Measurements from ENCODE around the gene STAT3. TPM values are rescaled to one million over a fixed set of nuclear protein-coding genes. Genes with fewer than 3 reads are reported as not detected.

The STAT3 gene
- total and polyA plus RNA-seq, 4 donors = 34.1 to 297 (median 178) TPM

- Histone ChIP-seq H3K4me3 (ENCODE audit: low read length in 2 of 2) (peak within 1 kb of the TSS; percentile 81 to 86), H3K4me1 (ENCODE audit: control insufficient read depth in 1 of 2, insufficient read depth in 2 of 2, low read length in 2 of 2) (no peaks in the 10 kb centered on the region), H3K36me3 (ENCODE audit: control insufficient read depth in 1 of 2, insufficient read depth in 2 of 2, low read length in 1 of 2) (no peaks in the 10 kb centered on the region), H3K27ac (ENCODE audit: low read depth in 1 of 2, low read length in 2 of 2) (peak within 1 kb of the TSS; percentile 71 to 74), H3K9me3 (ENCODE audit: control insufficient read depth, low read length) (no peaks in the 10 kb centered on the region), H3K27me3 (ENCODE audit: control insufficient read depth in 1 of 2, insufficient read depth in 2 of 2, low read length in 1 of 2) (no peaks in the 10 kb centered on the region)
- intact Hi-C loops (cut with DNase I) = no loop called here
- ATAC-seq (ENCODE audit: low FRiP score) = peak; percentile 89
- 2 to 3% methylated on average over 84 to 88 of the region's 88 CpGs for WGBS, 2 donors
- DNase-seq = peak; percentile 96
Measured at GRCh38 chr17:42287977-42288802, 100.1 kb downstream of the STAT3 start, which contains the start of gene STAT5A. TSS of gene STAT5A (plus strand) at chr17:42288498. CDS start at chr17:42289412, 914 bp downstream.

GRCh38 chr17:42287305-42287976 lies 100.8 kb downstream of the STAT3 start:
- no peaks in the 10 kb centered on the region for H3K36me3 ChIP-seq (ENCODE audit: control insufficient read depth in 1 of 2, insufficient read depth in 2 of 2, low read length in 1 of 2)
- WGBS, 2 donors = 1 to 2% methylated on average over 14 of the region's 14 CpGs
- DNase-seq = peak; percentile 86 to 88
- H3K9me3 ChIP-seq (ENCODE audit: control insufficient read depth, low read length) = no peaks in the 10 kb centered on the region
- peak overlapping the region; percentile 81 to 86 for H3K4me3 ChIP-seq (ENCODE audit: low read length in 2 of 2)
- ATAC-seq (ENCODE audit: low FRiP score) = peak; percentile 81
- no peaks in the 10 kb centered on the region for H3K4me1 ChIP-seq (ENCODE audit: control insufficient read depth in 1 of 2, insufficient read depth in 2 of 2, low read length in 2 of 2)
- no peaks in the 10 kb centered on the region for H3K27me3 ChIP-seq (ENCODE audit: control insufficient read depth in 1 of 2, insufficient read depth in 2 of 2, low read length in 1 of 2)
- intact Hi-C loops (cut with DNase I) = no loop called here
- H3K27ac ChIP-seq (ENCODE audit: low read depth in 1 of 2, low read length in 2 of 2) = peak overlapping the region; percentile 32 to 71

GRCh38 chr17:42286411-42287221 lies 101.6 kb downstream of the STAT3 start:
- peak; percentile 65 to 76 for DNase-seq
- Histone ChIP-seq H3K9me3 (ENCODE audit: control insufficient read depth, low read length) (no peaks in the 10 kb centered on the region), H3K4me1 (ENCODE audit: control insufficient read depth in 1 of 2, insufficient read depth in 2 of 2, low read length in 2 of 2) (no peaks in the 10 kb centered on the region), H3K4me3 (ENCODE audit: low read length in 2 of 2) (no peak overlapping the region), H3K36me3 (ENCODE audit: control insufficient read depth in 1 of 2, insufficient read depth in 2 of 2, low read length in 1 of 2) (no peaks in the 10 kb centered on the region), H3K27me3 (ENCODE audit: control insufficient read depth in 1 of 2, insufficient read depth in 2 of 2, low read length in 1 of 2) (no peaks in the 10 kb centered on the region), H3K27ac (ENCODE audit: low read depth in 1 of 2, low read length in 2 of 2) (peak overlapping the region in 1 of 2 donors; percentile 45)
- ATAC-seq (ENCODE audit: low FRiP score) = no peak
- intact Hi-C loops (cut with DNase I) = no loop called here
- 29 to 36% methylated on average over 5 of the region's 5 CpGs for WGBS, 2 donors

- DNase-seq (peak; percentile 20 to 28), ATAC-seq (ENCODE audit: low FRiP score) (no peak)
- no peaks in the 10 kb centered on the region for H3K27me3 ChIP-seq (ENCODE audit: control insufficient read depth in 1 of 2, insufficient read depth in 2 of 2, low read length in 1 of 2)
- no peak overlapping the region for H3K27ac ChIP-seq (ENCODE audit: low read depth in 1 of 2, low read length in 2 of 2)
- H3K4me1 ChIP-seq (ENCODE audit: control insufficient read depth in 1 of 2, insufficient read depth in 2 of 2, low read length in 2 of 2) = no peaks in the 10 kb centered on the region
- no peak overlapping the region for H3K4me3 ChIP-seq (ENCODE audit: low read length in 2 of 2)
- no peaks in the 10 kb centered on the region for H3K9me3 ChIP-seq (ENCODE audit: control insufficient read depth, low read length)
- 92 to 93% methylated on average over 11 of the region's 11 CpGs for WGBS, 2 donors
- intact Hi-C loops (cut with DNase I) = no loop called here
- H3K36me3 ChIP-seq (ENCODE audit: control insufficient read depth in 1 of 2, insufficient read depth in 2 of 2, low read length in 1 of 2) = no peaks in the 10 kb centered on the region
Measured at GRCh38 chr17:42285346-42286050, 102.7 kb downstream of the STAT3 start.

- Histone ChIP-seq H3K4me3 (ENCODE audit: low read length in 2 of 2) (no peak overlapping the region), H3K9me3 (ENCODE audit: control insufficient read depth, low read length) (no peaks in the 10 kb centered on the region), H3K4me1 (ENCODE audit: control insufficient read depth in 1 of 2, insufficient read depth in 2 of 2, low read length in 2 of 2) (no peaks in the 10 kb centered on the region), H3K36me3 (ENCODE audit: control insufficient read depth in 1 of 2, insufficient read depth in 2 of 2, low read length in 1 of 2) (no peaks in the 10 kb centered on the region), H3K27me3 (ENCODE audit: control insufficient read depth in 1 of 2, insufficient read depth in 2 of 2, low read length in 1 of 2) (no peaks in the 10 kb centered on the region), H3K27ac (ENCODE audit: low read depth in 1 of 2, low read length in 2 of 2) (no peak overlapping the region)
- WGBS, 2 donors = 95 to 96% methylated on average over 7 of the region's 7 CpGs
- no peak for ATAC-seq (ENCODE audit: low FRiP score)
- intact Hi-C loops (cut with DNase I) = no loop called here
- DNase-seq = peak; percentile 29 to 69
Measured at GRCh38 chr17:42284566-42284965, 103.7 kb downstream of the STAT3 start.

GRCh38 chr17:42284024-42284369 lies 104.2 kb downstream of the STAT3 start:
- DNase-seq = peak; percentile 13 to 19
- WGBS, 2 donors = 86 to 90% methylated on average over 5 of the region's 5 CpGs
- H3K4me1 ChIP-seq (ENCODE audit: control insufficient read depth in 1 of 2, insufficient read depth in 2 of 2, low read length in 2 of 2) = no peaks in the 10 kb centered on the region
- H3K9me3 ChIP-seq (ENCODE audit: control insufficient read depth, low read length) = no peaks in the 10 kb centered on the region
- no peak overlapping the region for H3K27ac ChIP-seq (ENCODE audit: low read depth in 1 of 2, low read length in 2 of 2)
- no peak for ATAC-seq (ENCODE audit: low FRiP score)
- H3K4me3 ChIP-seq (ENCODE audit: low read length in 2 of 2) = no peak overlapping the region
- intact Hi-C loops (cut with DNase I) = no loop called here
- H3K36me3 ChIP-seq (ENCODE audit: control insufficient read depth in 1 of 2, insufficient read depth in 2 of 2, low read length in 1 of 2) = no peaks in the 10 kb centered on the region
- no peaks in the 10 kb centered on the region for H3K27me3 ChIP-seq (ENCODE audit: control insufficient read depth in 1 of 2, insufficient read depth in 2 of 2, low read length in 1 of 2)

GRCh38 chr17:42283241-42284023 lies 104.8 kb downstream of the STAT3 start:
- Histone ChIP-seq H3K36me3 (ENCODE audit: control insufficient read depth in 1 of 2, insufficient read depth in 2 of 2, low read length in 1 of 2) (no peaks in the 10 kb centered on the region), H3K27ac (ENCODE audit: low read depth in 1 of 2, low read length in 2 of 2) (no peak overlapping the region), H3K9me3 (ENCODE audit: control insufficient read depth, low read length) (no peaks in the 10 kb centered on the region), H3K4me3 (ENCODE audit: low read length in 2 of 2) (no peak overlapping the region), H3K27me3 (ENCODE audit: control insufficient read depth in 1 of 2, insufficient read depth in 2 of 2, low read length in 1 of 2) (no peaks in the 10 kb centered on the region), H3K4me1 (ENCODE audit: control insufficient read depth in 1 of 2, insufficient read depth in 2 of 2, low read length in 2 of 2) (no peaks in the 10 kb centered on the region)
- DNase-seq (peak; percentile 24 to 64), ATAC-seq (ENCODE audit: low FRiP score) (no peak)
- WGBS, 2 donors = 86 to 89% methylated on average over 7 of the region's 7 CpGs
- intact Hi-C loops (cut with DNase I) = no loop called here

Measured in aorta (tissue), 5 donors.